ENCODE results near the gene KIF23. TPM values are rescaled to one million over a fixed set of nuclear protein-coding genes. Genes with fewer than 3 reads are reported as not detected.

KIF23 gene
- total RNA-seq, 1 experiment from 2014 or later: 87.8 TPM

- no peak for DNase-seq (ENCODE audit: low spot score)
- Mint-ChIP-seq H3K36me3 (no peaks in the 10 kb centered on the region), H3K27ac (no peak overlapping the region), H3K27me3 (ENCODE audit: low read depth) (no peaks in the 10 kb centered on the region), H3K4me3 (no peak overlapping the region), H3K9me3 (peaks cover 10% of the 10 kb centered on the region), H3K4me1 (peaks cover 6% of the 10 kb centered on the region)
- no peak for ATAC-seq
- TF ChIP-seq ZNF425 (CRISPR knock-in tag; conservative IDR thresholded peaks at IDR 0.05): no peak
- no peak for TF ChIP-seq GABPB1 (CRISPR knock-in tag; IDR thresholded peaks at IDR 0.05)
- no peak for TF ChIP-seq NR3C1 (CRISPR knock-in tag; conservative IDR thresholded peaks at IDR 0.05; ENCODE audit: low read depth)
- TF ChIP-seq ZNF232 (CRISPR knock-in tag; IDR thresholded peaks at IDR 0.05): no peak
- no peak for TF ChIP-seq RORB (CRISPR knock-in tag; IDR thresholded peaks at IDR 0.05)
- no peak for TF ChIP-seq ZSCAN18 (CRISPR knock-in tag; IDR thresholded peaks at IDR 0.05)
- no peak for TF ChIP-seq NFYB (CRISPR knock-in tag; conservative IDR thresholded peaks at IDR 0.05; ENCODE audit: low read depth)
- TF ChIP-seq TCF7 (CRISPR knock-in tag; IDR thresholded peaks at IDR 0.05; ENCODE audit: low read depth): no peak
- TF ChIP-seq JUN (CRISPR knock-in tag; IDR thresholded peaks at IDR 0.05): no peak
- no peak for TF ChIP-seq PRRX2 (CRISPR knock-in tag; IDR thresholded peaks at IDR 0.05)
- no peak for TF ChIP-seq CREM (CRISPR knock-in tag; IDR thresholded peaks at IDR 0.05)
- TF ChIP-seq ELF4 (CRISPR knock-in tag; IDR thresholded peaks at IDR 0.05; ENCODE audit: low read depth): no peak
- CTCF ChIA-PET: no interaction called here
- POLR2A ChIA-PET: no interaction called here
Measured at GRCh38 chr15:69496001-69496400, 81.9 kb downstream of the KIF23 start.

GRCh38 chr15:69497076-69497475 lies 82.9 kb downstream of the KIF23 start:
- H3K27me3 Mint-ChIP-seq (ENCODE audit: low read depth): no peaks in the 10 kb centered on the region
- ATAC-seq (no peak), DNase-seq (ENCODE audit: low spot score) (no peak)
- POLR2A ChIA-PET: no interaction called here
- H3K36me3 Mint-ChIP-seq: no peaks in the 10 kb centered on the region
- no peaks in the 10 kb centered on the region for H3K9me3 Mint-ChIP-seq
- no peak overlapping the region for H3K4me3 Mint-ChIP-seq
- peaks cover 6% of the 10 kb centered on the region for H3K4me1 Mint-ChIP-seq
- no peak overlapping the region for H3K27ac Mint-ChIP-seq
- CTCF ChIA-PET: no interaction called here
- no peak for TF ChIP-seq ZNF263 (CRISPR knock-in tag; IDR thresholded peaks at IDR 0.05; ENCODE audit: low read depth)
- TF ChIP-seq CTCF (IDR thresholded peaks at IDR 0.05): no peak
- TF ChIP-seq ZNF317 (CRISPR knock-in tag; IDR thresholded peaks at IDR 0.05; ENCODE audit: borderline replicate concordance, low read depth): no peak
- TF ChIP-seq ZNF532 (CRISPR knock-in tag; IDR thresholded peaks at IDR 0.05; ENCODE audit: borderline replicate concordance): no peak
- no peak for TF ChIP-seq NR3C1 (CRISPR knock-in tag; conservative IDR thresholded peaks at IDR 0.05; ENCODE audit: low read depth)
- TF ChIP-seq MYBL2 (CRISPR knock-in tag; IDR thresholded peaks at IDR 0.05): no peak
- TF ChIP-seq PREB (CRISPR knock-in tag; IDR thresholded peaks at IDR 0.05; ENCODE audit: borderline replicate concordance): no peak
- TF ChIP-seq ZNF425 (CRISPR knock-in tag; conservative IDR thresholded peaks at IDR 0.05): no peak
- no peak for TF ChIP-seq ATF3 (CRISPR knock-in tag; conservative IDR thresholded peaks at IDR 0.05)
- TF ChIP-seq ERG (CRISPR knock-in tag; IDR thresholded peaks at IDR 0.05): no peak
- no peak for TF ChIP-seq RORB (CRISPR knock-in tag; IDR thresholded peaks at IDR 0.05)
- TF ChIP-seq SP1 (CRISPR knock-in tag; conservative IDR thresholded peaks at IDR 0.05): no peak
